H9 (cell line): ENCODE measurements around the gene EDC3. TPM values are rescaled to one million over a fixed set of nuclear protein-coding genes. Genes with fewer than 3 reads are reported as not detected.

Experiments
- DNase-seq: peaks from one replicate; pipeline ENCODE4 v3.0.0-alpha.2; 2017
- H2AFZ ChIP-seq: one replicate; pipeline ENCODE4 v1.6.1; 2013; ENCODE audit warnings: mild to moderate bottlenecking, low read length, control low read depth, moderate library complexity
- H2AK5ac ChIP-seq: 2 replicates; pipeline ENCODE4 v1.6.1; 2013; ENCODE audit warnings: low read length, control low read depth, mixed read lengths; ENCODE audit not compliant: insufficient read length
- H2BK120ac ChIP-seq: one replicate; pipeline ENCODE4 v1.6.1; 2013; ENCODE audit warnings: low read depth, mild to moderate bottlenecking, low read length, control low read depth, inconsistent platforms; ENCODE audit not compliant: poor library complexity, severe bottlenecking
- H2BK12ac ChIP-seq: 2 replicates; pipeline ENCODE4 v1.6.1; 2013; ENCODE audit warnings: low read length, control low read depth, mixed read lengths, low read depth; ENCODE audit not compliant: insufficient read length
- H2BK15ac ChIP-seq: 2 replicates; pipeline ENCODE4 v1.6.1; 2013; ENCODE audit warnings: low read depth, low read length, control low read depth
- H2BK20ac ChIP-seq: one replicate; pipeline ENCODE4 v1.6.1; 2013; ENCODE audit warnings: low read depth, mild to moderate bottlenecking, low read length, control low read depth, inconsistent platforms; ENCODE audit not compliant: poor library complexity, severe bottlenecking
- H2BK5ac ChIP-seq: 2 replicates; pipeline ENCODE4 v1.6.1; 2013; ENCODE audit warnings: low read length, control low read depth, mixed read lengths; ENCODE audit not compliant: insufficient read length
- H3K14ac ChIP-seq: 2 replicates; pipeline ENCODE4 v1.6.1; 2013; ENCODE audit warnings: low read length, control low read depth; ENCODE audit not compliant: insufficient read depth
- H3K18ac ChIP-seq: 2 replicates; pipeline ENCODE4 v1.6.1; 2013; ENCODE audit warnings: low read depth, mild to moderate bottlenecking, mixed read lengths, low read length, control low read depth; ENCODE audit not compliant: insufficient read length
- H3K23ac ChIP-seq: 2 replicates; pipeline ENCODE4 v1.6.1; 2013; ENCODE audit warnings: low read length, control low read depth, mixed read lengths, low read depth; ENCODE audit not compliant: insufficient read length
- H3K23me2 ChIP-seq: 2 replicates; pipeline ENCODE4 v1.6.1; 2013; ENCODE audit warnings: low read depth, mild to moderate bottlenecking, mixed read lengths, low read length, control low read depth; ENCODE audit not compliant: insufficient read length, poor library complexity, severe bottlenecking
- H3K27ac ChIP-seq: 2 replicates; pipeline ENCODE4 v1.5.1; 2013; ENCODE audit warnings: low read length, control low read depth, mixed read lengths, low read depth; ENCODE audit not compliant: insufficient read length
- H3K27me3 ChIP-seq: 2 replicates; pipeline ENCODE4 v1.6.1; 2013; ENCODE audit warnings: low read length, control low read depth, inconsistent platforms; ENCODE audit not compliant: insufficient read depth
- H3K4ac ChIP-seq: 2 replicates; pipeline ENCODE4 v1.6.1; 2013; ENCODE audit warnings: low read depth, mild to moderate bottlenecking, control low read depth, inconsistent platforms, low read length, moderate library complexity
- H3K4me1 ChIP-seq: 2 replicates; pipeline ENCODE4 v1.6.1; 2013; ENCODE audit warnings: low read length, control low read depth, inconsistent platforms; ENCODE audit not compliant: insufficient read depth
- H3K4me2 ChIP-seq: 2 replicates; pipeline ENCODE4 v1.6.1; 2013; ENCODE audit warnings: low read length, control low read depth, mixed read lengths; ENCODE audit not compliant: insufficient read length, insufficient read depth
- H3K56ac ChIP-seq: 2 replicates; pipeline ENCODE4 v1.6.1; 2013; ENCODE audit warnings: low read depth, mild to moderate bottlenecking, mixed read lengths, low read length, control low read depth; ENCODE audit not compliant: insufficient read length
- H3K79me1 ChIP-seq: 2 replicates; pipeline ENCODE4 v1.6.1; 2013; ENCODE audit warnings: low read depth, mild to moderate bottlenecking, moderate library complexity, low read length, control low read depth, inconsistent platforms; ENCODE audit not compliant: insufficient read depth, poor library complexity, severe bottlenecking
- H3K79me2 ChIP-seq: 2 replicates; pipeline ENCODE4 v1.6.1; 2013; ENCODE audit warnings: low read length, control low read depth, inconsistent platforms; ENCODE audit not compliant: insufficient read depth
- H3K9ac ChIP-seq: 2 replicates; pipeline ENCODE4 v1.6.1; 2013; ENCODE audit warnings: low read length, control low read depth, mixed read lengths; ENCODE audit not compliant: insufficient read length; ENCODE audit errors: extremely low read depth
- H3K9me3 ChIP-seq: one replicate; pipeline ENCODE4 v1.6.1; 2013; ENCODE audit warnings: low read depth, low read length, inconsistent platforms; ENCODE audit not compliant: control insufficient read depth
- H3T11ph ChIP-seq: one replicate; pipeline ENCODE4 v1.6.1; 2013; ENCODE audit warnings: mild to moderate bottlenecking, low read length, control low read depth, inconsistent platforms
- H4K20me1 ChIP-seq: one replicate; pipeline ENCODE4 v1.6.1; 2013; ENCODE audit not compliant: control insufficient read depth, insufficient read length, insufficient read depth
- H4K5ac ChIP-seq: 2 replicates; pipeline ENCODE4 v1.6.1; 2013; ENCODE audit warnings: low read depth, mild to moderate bottlenecking, mixed read lengths, low read length, control low read depth; ENCODE audit not compliant: insufficient read length
- H4K8ac ChIP-seq: replicated peaks from 2 replicates; pipeline ENCODE4 v1.6.1; 2013; ENCODE audit warnings: low read length, control low read depth, mixed read lengths, low read depth; ENCODE audit not compliant: insufficient read length
- H4K91ac ChIP-seq: 2 replicates; pipeline ENCODE4 v1.6.1; 2013; ENCODE audit warnings: low read depth, mild to moderate bottlenecking, moderate library complexity, mixed read lengths, low read length, control low read depth; ENCODE audit not compliant: insufficient read length
- H3K27ac Mint-ChIP-seq, 3 experiments: 2 replicates in 2 of 3; 3 replicates in 1 of 3; pipeline ENCODE4 v1.8.0; 2020 to 2021; ENCODE audit warnings: mixed read lengths in 3 of 3, mild to moderate bottlenecking in 1 of 3, moderate library complexity in 1 of 3
- H3K27me3 Mint-ChIP-seq: 2 replicates; pipeline ENCODE4 v1.8.0; 2021; ENCODE audit warnings: low read depth, mild to moderate bottlenecking, moderate library complexity, mixed read lengths
- H3K36me3 Mint-ChIP-seq, 3 experiments: 2 replicates in 2 of 3; 3 replicates in 1 of 3; pipeline ENCODE4 v1.8.0; 2020 to 2021; ENCODE audit warnings: low read depth in 3 of 3, mixed read lengths in 3 of 3; ENCODE audit not compliant: insufficient read depth in 1 of 3
- H3K4me1 Mint-ChIP-seq, 2 experiments: 2 replicates each; pipeline ENCODE4 v1.8.0; 2020; ENCODE audit warnings: mixed read lengths in 2 of 2
- H3K4me3 Mint-ChIP-seq, 2 experiments: 2 replicates in 1 of 2; 3 replicates in 1 of 2; pipeline ENCODE4 v1.8.0; 2020 to 2021; ENCODE audit warnings: mild to moderate bottlenecking in 2 of 2, mixed read lengths in 2 of 2, moderate library complexity in 1 of 2
- H3K9me3 Mint-ChIP-seq, 2 experiments: 2 replicates in 1 of 2; 3 replicates in 1 of 2; pipeline ENCODE4 v1.8.0; 2020; ENCODE audit warnings: mild to moderate bottlenecking in 2 of 2, mixed read lengths in 2 of 2, moderate library complexity in 1 of 2
- WGBS: extraction: QIAGEN DNeasy Blood & Tissue Kit; methylation state at CpG from one replicate; pipeline ENCODE4 v1.1.7; 2013; ENCODE audit warnings: missing lambda C conversion rate, low lambda C conversion rate, mixed read lengths; ENCODE audit not compliant: insufficient read length; ENCODE audit errors: extremely low coverage; 5-methylcytosine and 5-hydroxymethylcytosine counted together
- total RNA-seq: library from RNA; stranded (reverse); gene quantifications from 2 replicates; pipeline ENCODE4 v1.2.1, GENCODE V29; 2021
- TF ChIP-seq, protein P1 (sequence below): fragments of 200-600 bp; sonication (generic); conservative IDR thresholded peaks from 3 replicates; pipeline ENCODE4 v1.8.0; 2021; ENCODE audit warnings: antibody characterized with exemption, mild to moderate bottlenecking

Gene EDC3
- total RNA-seq, 1 experiment from 2014 or later, result 60.5 TPM

GRCh38 chr15:74595271-74595670 is 100.6 kb downstream of the EDC3 start:
- Histone ChIP-seq H3K18ac (no peak overlapping the region), H3K4me1 (no peaks in the 10 kb centered on the region), H3T11ph (no peak overlapping the region), H3K14ac (no peak overlapping the region; the same call in 1 of the 2 replicates), H3K4ac (no peak overlapping the region), H3K27me3 (no peaks in the 10 kb centered on the region; the same call in 1 of the 2 replicates), H2BK20ac (no peak overlapping the region), H2BK5ac (no peak overlapping the region), H2AFZ (no peak overlapping the region), H4K20me1 (no peaks in the 10 kb centered on the region), H3K23me2 (no peaks in the 10 kb centered on the region), H3K23ac (no peak overlapping the region), H2BK120ac (no peak overlapping the region), H3K56ac (no peak overlapping the region), H3K79me1 (no peaks in the 10 kb centered on the region), H3K9me3 (no peaks in the 10 kb centered on the region), H3K79me2 (no peaks in the 10 kb centered on the region), H4K5ac (no peak overlapping the region), H3K4me2 (no peak overlapping the region), H3K9ac (no peak overlapping the region), H4K91ac (no peak overlapping the region), H2BK15ac (no peak overlapping the region), H3K27ac (no peak overlapping the region), H4K8ac (no peak overlapping the region), H2AK5ac (no peak overlapping the region), H2BK12ac (no peak overlapping the region)
- Mint-ChIP-seq H3K9me3 (no peaks in the 10 kb centered on the region; a peak in 1 of 5 replicates), H3K4me3 (no peak overlapping the region), H3K27ac (no peak overlapping the region), H3K36me3 (peaks cover 42 to 81% (median 78%) of the 10 kb centered on the region in 3 experiments), H3K4me1 (peaks cover 9 to 20% of the 10 kb centered on the region in 2 experiments), H3K27me3 (no peaks in the 10 kb centered on the region)
- no CpG with 5 or more reads among the region's 5 CpGs for WGBS
- TF ChIP-seq, protein P1, sequence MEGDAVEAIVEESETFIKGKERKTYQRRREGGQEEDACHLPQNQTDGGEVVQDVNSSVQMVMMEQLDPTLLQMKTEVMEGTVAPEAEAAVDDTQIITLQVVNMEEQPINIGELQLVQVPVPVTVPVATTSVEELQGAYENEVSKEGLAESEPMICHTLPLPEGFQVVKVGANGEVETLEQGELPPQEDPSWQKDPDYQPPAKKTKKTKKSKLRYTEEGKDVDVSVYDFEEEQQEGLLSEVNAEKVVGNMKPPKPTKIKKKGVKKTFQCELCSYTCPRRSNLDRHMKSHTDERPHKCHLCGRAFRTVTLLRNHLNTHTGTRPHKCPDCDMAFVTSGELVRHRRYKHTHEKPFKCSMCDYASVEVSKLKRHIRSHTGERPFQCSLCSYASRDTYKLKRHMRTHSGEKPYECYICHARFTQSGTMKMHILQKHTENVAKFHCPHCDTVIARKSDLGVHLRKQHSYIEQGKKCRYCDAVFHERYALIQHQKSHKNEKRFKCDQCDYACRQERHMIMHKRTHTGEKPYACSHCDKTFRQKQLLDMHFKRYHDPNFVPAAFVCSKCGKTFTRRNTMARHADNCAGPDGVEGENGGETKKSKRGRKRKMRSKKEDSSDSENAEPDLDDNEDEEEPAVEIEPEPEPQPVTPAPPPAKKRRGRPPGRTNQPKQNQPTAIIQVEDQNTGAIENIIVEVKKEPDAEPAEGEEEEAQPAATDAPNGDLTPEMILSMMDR, result no peak
- DNase-seq, result no peak
